ENCODE data around the gene HSDL1. TPM values are rescaled to one million over a fixed set of nuclear protein-coding genes. Genes with fewer than 3 reads are reported as not detected.

The HSDL1 gene
- total RNA-seq, 1 donor from 2014 or later = 50.2 TPM

- no peaks in the 10 kb centered on the region for H3K4me1 Mint-ChIP-seq (ENCODE audit: unreplicated experiment)
- H3K4me3 Mint-ChIP-seq (ENCODE audit: unreplicated experiment) = no peak overlapping the region
- no peaks in the 10 kb centered on the region for H3K27me3 Mint-ChIP-seq (ENCODE audit: unreplicated experiment)
- TF ChIP-seq CTCF (IDR thresholded peaks at IDR 0.05; ENCODE audit: unreplicated experiment) = no peak
- no peak for DNase-seq (ENCODE audit: low spot score)
- H3K9me3 Mint-ChIP-seq (ENCODE audit: unreplicated experiment) = no peaks in the 10 kb centered on the region
- no peaks in the 10 kb centered on the region for H3K36me3 Mint-ChIP-seq (ENCODE audit: low read depth, unreplicated experiment)
- H3K27ac Mint-ChIP-seq (ENCODE audit: unreplicated experiment) = no peak overlapping the region
Observed at GRCh38 chr16:84169765-84170310, 24.9 kb upstream of the HSDL1 start.

- H3K27ac Mint-ChIP-seq (ENCODE audit: unreplicated experiment) = no peak overlapping the region
- H3K4me3 Mint-ChIP-seq (ENCODE audit: unreplicated experiment) = no peak overlapping the region
- no peak for TF ChIP-seq CTCF (IDR thresholded peaks at IDR 0.05; ENCODE audit: unreplicated experiment)
- H3K36me3 Mint-ChIP-seq (ENCODE audit: low read depth, unreplicated experiment) = no peaks in the 10 kb centered on the region
- H3K9me3 Mint-ChIP-seq (ENCODE audit: unreplicated experiment) = no peaks in the 10 kb centered on the region
- H3K4me1 Mint-ChIP-seq (ENCODE audit: unreplicated experiment) = no peaks in the 10 kb centered on the region
- peaks cover 5% of the 10 kb centered on the region for H3K27me3 Mint-ChIP-seq (ENCODE audit: unreplicated experiment)
- no peak for DNase-seq (ENCODE audit: low spot score)
Observed at GRCh38 chr16:84166796-84167695, 22.1 kb upstream of the HSDL1 start.

- Mint-ChIP-seq H3K27ac (ENCODE audit: unreplicated experiment) (no peak overlapping the region), H3K4me1 (ENCODE audit: unreplicated experiment) (no peaks in the 10 kb centered on the region), H3K36me3 (ENCODE audit: low read depth, unreplicated experiment) (no peaks in the 10 kb centered on the region), H3K4me3 (ENCODE audit: unreplicated experiment) (no peak overlapping the region), H3K27me3 (ENCODE audit: unreplicated experiment) (peaks cover 5% of the 10 kb centered on the region), H3K9me3 (ENCODE audit: unreplicated experiment) (no peaks in the 10 kb centered on the region)
- no peak for DNase-seq (ENCODE audit: low spot score)
- no peak for TF ChIP-seq CTCF (IDR thresholded peaks at IDR 0.05; ENCODE audit: unreplicated experiment)
Observed at GRCh38 chr16:84165746-84166145, 20.8 kb upstream of the HSDL1 start.

- DNase-seq (ENCODE audit: low spot score) = no peak
- H3K27ac Mint-ChIP-seq (ENCODE audit: unreplicated experiment) = no peak overlapping the region
- TF ChIP-seq CTCF (IDR thresholded peaks at IDR 0.05; ENCODE audit: unreplicated experiment) = no peak
- H3K9me3 Mint-ChIP-seq (ENCODE audit: unreplicated experiment) = no peaks in the 10 kb centered on the region
- H3K4me3 Mint-ChIP-seq (ENCODE audit: unreplicated experiment) = no peak overlapping the region
- peaks cover 5% of the 10 kb centered on the region for H3K27me3 Mint-ChIP-seq (ENCODE audit: unreplicated experiment)
- no peaks in the 10 kb centered on the region for H3K36me3 Mint-ChIP-seq (ENCODE audit: low read depth, unreplicated experiment)
- no peaks in the 10 kb centered on the region for H3K4me1 Mint-ChIP-seq (ENCODE audit: unreplicated experiment)
Observed at GRCh38 chr16:84161801-84162200, 16.8 kb upstream of the HSDL1 start.

GRCh38 chr16:84161037-84161436 is 16.1 kb upstream of the HSDL1 start:
- no peaks in the 10 kb centered on the region for H3K36me3 Mint-ChIP-seq (ENCODE audit: low read depth, unreplicated experiment)
- H3K4me3 Mint-ChIP-seq (ENCODE audit: unreplicated experiment) = no peak overlapping the region
- no peaks in the 10 kb centered on the region for H3K4me1 Mint-ChIP-seq (ENCODE audit: unreplicated experiment)
- no peak for TF ChIP-seq CTCF (IDR thresholded peaks at IDR 0.05; ENCODE audit: unreplicated experiment)
- DNase-seq (ENCODE audit: low spot score) = no peak
- no peak overlapping the region for H3K27ac Mint-ChIP-seq (ENCODE audit: unreplicated experiment)
- no peaks in the 10 kb centered on the region for H3K9me3 Mint-ChIP-seq (ENCODE audit: unreplicated experiment)
- peaks cover 5% of the 10 kb centered on the region for H3K27me3 Mint-ChIP-seq (ENCODE audit: unreplicated experiment)

Measured in endothelial cell (in vitro differentiated cells).